Motor neuron (in vitro differentiated cells): ENCODE data around the gene OXCT1. TPM values are rescaled to one million over a fixed set of nuclear protein-coding genes. Genes with fewer than 3 reads are reported as not detected.

Experiments
- ATAC-seq, 8 experiments: fragments of 200-7000 bp; cut with Tn5 transposase; replicated peaks in 6 of 8; 2 replicates each; pipeline ENCODE4 v1.8.0; 2021; ENCODE audit warnings: mild to moderate bottlenecking in 8 of 8, moderate library complexity in 8 of 8
- H3K27ac ChIP-seq, 2 donors: fragments of 250-450 bp; sonication (Bioruptor Pico); 2 replicates each; pipeline ENCODE4 v1.9.0; 2021; ENCODE audit warnings: antibody characterized with exemption in 2 of 2, mild to moderate bottlenecking in 2 of 2, moderate library complexity in 1 of 2
- H3K4me1 ChIP-seq, 2 donors: fragments of 250-450 bp; sonication (Bioruptor Pico); replicated peaks in 1 of 2; 2 replicates each; pipeline ENCODE4 v1.6.1; 2021; ENCODE audit warnings: antibody characterized with exemption in 2 of 2, mild to moderate bottlenecking in 2 of 2, moderate library complexity in 1 of 2
- H3K4me3 ChIP-seq, 5 donors: fragments of 250-450 bp; sonication (Bioruptor Pico); 2 replicates each; pipeline ENCODE4 v1.9.0; 2021; ENCODE audit warnings: antibody characterized with exemption in 5 of 5, mild to moderate bottlenecking in 5 of 5, moderate library complexity in 4 of 5
- WGBS, 10 experiments: fragments of 450-650 bp; shearing (Covaris generic); methylation state at CpG; one replicate each; pipeline ENCODE4 v1.0.0; 2022; 5-methylcytosine and 5-hydroxymethylcytosine counted together
- in situ Hi-C, 9 experiments: fragments of 400-800 bp; cut with MboI; loops; one replicate each; pipeline ENCODE4 v1.15.0; 2021; ENCODE audit warnings: low sequenced_read_pairs in 9 of 9, low pct_unique_long_range_greater_than_20kb in 2 of 9; ENCODE audit not compliant: unreplicated experiment in 9 of 9
- total RNA-seq, 8 experiments: library from RNA; unstranded; fragments of 300-600 nt; gene quantifications; 2 replicates each; pipeline versions ENCODE4 v1.2.3 to v1.2.4, GENCODE V29; 2022

Gene OXCT1
- total RNA-seq, 8 experiments from 2014 or later: 6.6 to 55.5 (median 36.9) TPM

DNA sequence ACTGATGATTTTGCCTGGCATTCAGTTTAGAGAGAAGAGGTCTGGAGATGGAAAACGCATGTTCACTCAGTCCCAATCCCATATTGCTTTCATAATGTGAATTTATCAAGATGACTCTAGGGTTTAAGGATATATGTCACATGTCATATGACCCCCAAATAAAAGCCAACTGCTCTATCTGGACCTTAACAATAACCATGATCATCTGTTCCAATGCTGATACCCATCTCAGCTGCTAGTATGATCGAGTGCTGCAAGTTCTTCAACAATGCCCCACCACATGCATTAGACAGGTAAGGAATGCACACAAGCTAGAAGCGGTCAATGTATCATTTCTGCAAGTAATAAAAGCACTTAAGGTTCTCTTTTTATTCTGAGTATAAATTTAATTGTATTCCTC, 91.8 kb downstream of the OXCT1 start:
- in situ Hi-C loops: no loop called here
- Histone ChIP-seq H3K27ac (no peak overlapping the region), H3K4me1 (peaks cover 0 to 11% of the 10 kb centered on the region in 2 donors), H3K4me3 (no peak overlapping the region)
- 50 to 100% (median 96%) methylated on average over 1 to 3 of the region's 3 CpGs for WGBS, 10 experiments
- no peak for ATAC-seq

GRCh38 chr5:41776435-41776834, 93.8 kb downstream of the OXCT1 start:
- 86 to 100% (median 92%) methylated on average over 1 to 2 of the region's 2 CpGs; no CpG with 5 or more reads in 1 of the 10 experiments for WGBS, 10 experiments
- ATAC-seq: peak in 1 of 8 experiments; percentile 36

GRCh38 chr5:41773799-41774198, 96.4 kb downstream of the OXCT1 start:
- no peak overlapping the region for H3K4me3 ChIP-seq
- in situ Hi-C loops: no loop called here
- 78 to 100% (median 100%) methylated on average over 1 of the region's 1 CpG; no CpG with 5 or more reads in 1 of the 10 experiments for WGBS, 10 experiments
- H3K4me1 ChIP-seq: no peaks in the 10 kb centered on the region
- ATAC-seq: no peak
- no peak overlapping the region for H3K27ac ChIP-seq

More at GRCh38 chr5:41776435-41776834, 93.8 kb downstream of the OXCT1 start:
- Histone ChIP-seq H3K4me3 (no peak overlapping the region), H3K27ac (no peak overlapping the region), H3K4me1 (peaks cover 0 to under 1% of the 10 kb centered on the region in 2 donors)
- in situ Hi-C loops: no loop called here

GRCh38 chr5:41772785-41773442, 97.3 kb downstream of the OXCT1 start:
- 77 to 100% (median 91%) methylated on average over 1 to 4 of the region's 4 CpGs; no CpG with 5 or more reads in 2 of the 10 experiments for WGBS, 10 experiments
- ATAC-seq: peak in 4 of 8 experiments; percentile 19 to 49 (median 44)
- Histone ChIP-seq H3K27ac (no peak overlapping the region), H3K4me1 (no peaks in the 10 kb centered on the region), H3K4me3 (no peak overlapping the region)
- in situ Hi-C loops: no loop called here

GRCh38 chr5:41772056-41772455, 98.2 kb downstream of the OXCT1 start:
- ATAC-seq: no peak
- Histone ChIP-seq H3K4me1 (no peaks in the 10 kb centered on the region), H3K27ac (no peak overlapping the region), H3K4me3 (no peak overlapping the region)
- 60 to 97% (median 92%) methylated on average over 1 to 2 of the region's 2 CpGs; no CpG with 5 or more reads in 2 of the 10 experiments for WGBS, 10 experiments
- in situ Hi-C loops: no loop called here

DNA sequence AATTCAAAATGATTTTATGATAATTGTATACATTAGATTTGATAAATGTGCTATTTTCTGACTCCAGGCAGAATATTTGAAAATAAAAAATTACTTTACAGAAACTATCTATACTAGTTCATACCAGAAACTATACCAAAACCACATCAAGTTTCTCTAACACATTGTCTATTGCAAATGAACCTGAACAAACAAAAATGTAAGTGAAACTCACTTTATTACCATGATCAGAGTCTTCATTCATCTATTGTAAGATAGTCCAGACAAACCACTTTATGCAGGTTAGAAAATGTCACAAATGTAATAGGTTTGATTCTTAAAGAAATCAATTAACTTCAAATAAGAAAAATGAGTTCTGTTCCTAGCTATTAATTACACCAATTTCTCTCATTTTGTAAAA, 99.4 kb downstream of the OXCT1 start:
- no peak overlapping the region for H3K4me3 ChIP-seq
- in situ Hi-C loops: no loop called here
- H3K4me1 ChIP-seq: no peaks in the 10 kb centered on the region
- H3K27ac ChIP-seq: no peak overlapping the region
- no peak for ATAC-seq

GRCh38 chr5:41768692-41769091, 101.5 kb downstream of the OXCT1 start:
- ATAC-seq: peak in 3 of 8 experiments; percentile 87 to 97 (median 90)
- 18 to 100% (median 88%) methylated on average over 1 to 5 of the region's 5 CpGs; no CpG with 5 or more reads in 2 of the 10 experiments for WGBS, 10 experiments
- no peaks in the 10 kb centered on the region for H3K4me1 ChIP-seq
- H3K4me3 ChIP-seq: no peak overlapping the region
- in situ Hi-C loops: no loop called here
- H3K27ac ChIP-seq: no peak overlapping the region

- in situ Hi-C loops: no loop called here
- H3K4me1 ChIP-seq: no peaks in the 10 kb centered on the region
- H3K27ac ChIP-seq: no peak overlapping the region
- no peak overlapping the region for H3K4me3 ChIP-seq
- no peak for ATAC-seq
Observed at GRCh38 chr5:41764650-41765049, 105.6 kb downstream of the OXCT1 start.

GRCh38 chr5:41763574-41763973, 106.7 kb downstream of the OXCT1 start:
- WGBS, 10 experiments: 69 to 100% (median 97%) methylated on average over 1 to 2 of the region's 2 CpGs; no CpG with 5 or more reads in 2 of the 10 experiments
- no peak for ATAC-seq
- Histone ChIP-seq H3K4me1 (no peaks in the 10 kb centered on the region), H3K27ac (no peak overlapping the region), H3K4me3 (no peak overlapping the region)
- in situ Hi-C loops: no loop called here

GRCh38 chr5:41763081-41763480, 107.1 kb downstream of the OXCT1 start:
- in situ Hi-C loops: no loop called here
- WGBS, 10 experiments: 0 to 89% (median 30%) methylated on average over 1 to 3 of the region's 3 CpGs; no CpG with 5 or more reads in 2 of the 10 experiments
- Histone ChIP-seq H3K4me1 (no peaks in the 10 kb centered on the region), H3K4me3 (no peak overlapping the region), H3K27ac (no peak overlapping the region)
- peak in 1 of 8 experiments; percentile 41 for ATAC-seq

DNA sequence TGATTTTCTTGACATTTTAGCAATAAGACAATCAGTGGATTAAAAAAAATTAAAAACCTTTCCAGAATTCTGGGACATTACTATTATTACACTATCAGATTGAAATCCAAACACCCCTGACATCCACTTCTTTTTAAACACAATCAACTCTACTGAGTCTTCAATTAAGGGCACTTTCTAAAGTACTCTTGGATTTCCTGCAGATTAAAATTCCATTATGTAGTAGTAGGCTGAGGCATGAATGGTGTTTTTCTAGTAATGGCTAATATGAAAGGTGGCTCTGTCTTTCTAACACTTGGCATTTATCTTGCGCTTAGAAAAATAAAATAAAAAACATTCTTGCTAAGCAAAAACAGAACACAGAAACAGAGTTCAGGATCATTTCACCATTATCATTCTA, 107.8 kb downstream of the OXCT1 start:
- H3K4me3 ChIP-seq: no peak overlapping the region
- 88 to 100% (median 100%) methylated on average over 1 of the region's 1 CpG; no CpG with 5 or more reads in 3 of the 10 experiments for WGBS, 10 experiments
- no peaks in the 10 kb centered on the region for H3K4me1 ChIP-seq
- no peak overlapping the region for H3K27ac ChIP-seq
- in situ Hi-C loops: no loop called here
- no peak for ATAC-seq

DNA sequence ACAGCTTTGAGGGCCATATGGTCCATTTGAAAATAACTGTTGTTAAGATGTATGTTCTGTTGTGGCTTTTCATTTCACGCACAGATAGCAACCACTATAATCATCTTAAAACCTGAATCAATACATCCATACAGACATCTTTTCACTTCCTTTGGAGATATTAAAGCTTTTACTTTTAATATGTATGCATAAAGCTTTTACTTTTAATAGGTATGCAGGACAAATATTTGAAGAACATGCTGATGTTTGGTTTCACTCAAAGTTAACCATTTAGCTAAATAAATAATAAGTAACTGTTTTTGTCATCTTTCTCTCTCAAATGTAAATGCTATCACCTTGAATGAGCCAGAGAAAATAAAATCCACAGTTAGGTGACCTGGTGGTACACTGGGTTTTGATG, 108.6 kb downstream of the OXCT1 start:
- H3K27ac ChIP-seq: no peak overlapping the region
- no peak for ATAC-seq
- WGBS, 10 experiments: 100% methylated on average over 1 of the region's 1 CpG; no CpG with 5 or more reads in 5 of the 10 experiments
- in situ Hi-C loops: no loop called here
- no peak overlapping the region for H3K4me3 ChIP-seq
- no peaks in the 10 kb centered on the region for H3K4me1 ChIP-seq

- in situ Hi-C loops: no loop called here
- Histone ChIP-seq H3K4me1 (peaks cover 0 to 7% of the 10 kb centered on the region in 2 donors), H3K27ac (no peak overlapping the region), H3K4me3 (no peak overlapping the region)
- 100% methylated on average over 1 of the region's 1 CpG; no CpG with 5 or more reads in 1 of the 10 experiments for WGBS, 10 experiments
- no peak for ATAC-seq
Observed at GRCh38 chr5:41755705-41756104, 114.5 kb downstream of the OXCT1 start.

DNA sequence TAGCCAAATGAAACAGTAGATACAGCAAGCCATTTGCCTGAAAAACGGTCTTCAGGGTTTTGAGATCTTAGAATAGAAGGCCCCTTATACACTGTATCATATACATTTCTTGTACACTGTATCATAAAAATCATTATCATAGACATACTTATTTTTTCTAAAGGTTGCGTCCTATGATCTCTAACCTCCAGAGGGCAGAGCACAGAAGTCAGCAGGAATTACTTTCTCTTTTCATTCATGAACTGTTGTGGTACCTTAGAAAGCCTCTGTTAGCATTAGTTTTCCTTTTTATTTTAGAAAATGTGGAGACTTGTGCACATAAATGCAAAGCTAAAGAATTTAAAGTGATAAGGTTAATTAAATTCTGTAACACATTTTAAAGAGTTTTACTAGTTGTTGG, 115.4 kb downstream of the OXCT1 start:
- in situ Hi-C loops: no loop called here
- no peak overlapping the region for H3K27ac ChIP-seq
- no peak overlapping the region for H3K4me3 ChIP-seq
- H3K4me1 ChIP-seq: peaks cover 0 to 7% of the 10 kb centered on the region in 2 donors
- 92 to 100% (median 100%) methylated on average over 1 to 2 of the region's 2 CpGs; no CpG with 5 or more reads in 2 of the 10 experiments for WGBS, 10 experiments
- peak in 1 of 8 experiments; percentile 22 for ATAC-seq
